GM12878 (cell line): ENCODE data around the gene SPRY2. TPM values are rescaled to one million over a fixed set of nuclear protein-coding genes. Genes with fewer than 3 reads are reported as not detected.

ENCODE experiments used
- ATAC-seq: fragments of 200-7000 bp; cut with Tn5 transposase; 3 replicates; pipeline ENCODE4 v1.9.1; 2020; ENCODE audit warnings: mild to moderate bottlenecking, moderate library complexity
- BruUV-seq: library from RNA; stranded (reverse); fragments of 400-500 nt; replicated peaks from 2 replicates; lab custom pipeline; 2021; lab: Mats Ljungman, UMichigan
- CTCF ChIA-PET: fragments of 300-600 bp; sonication (Branson Sonifier 250); formaldehyde crosslinking; extraction: SDS; loops from one replicate; lab custom pipeline; 2021; ENCODE audit warnings: inconsistent platforms; lab: Yijun Ruan, JAX
- POLR2A ChIA-PET: fragments of 350-600 bp; formaldehyde crosslinking; extraction: SDS; loops from one replicate; lab custom pipeline; 2021; ENCODE audit warnings: inconsistent platforms; lab: Charles Lee
- RAD21 ChIA-PET: fragments of 300-600 bp; sonication (Branson Sonifier 250); formaldehyde crosslinking; loops from one replicate; lab custom pipeline; 2023; ENCODE audit warnings: antibody characterized with exemption; ENCODE audit not compliant: unreplicated experiment; lab: Charles Lee
- SMC1A ChIA-PET: fragments of 300-600 bp; sonication (Branson Sonifier 250); formaldehyde crosslinking; loops from one replicate; lab custom pipeline; 2023; ENCODE audit not compliant: unreplicated experiment, uncharacterized antibody; lab: Charles Lee
- DNase-seq: peaks from one replicate; pipeline ENCODE4 v3.0.0-alpha.2; 2011; ENCODE audit warnings: low read depth, low spot score
- FAIRE-seq: peaks from 3 replicates; lab custom pipeline; 2011; peaks lifted over from hg19 to GRCh38; lab: Jason Lieb, UNC
- H2AFZ ChIP-seq: 2 replicates; pipeline ENCODE4 v1.6.0; 2011; ENCODE audit warnings: low read depth, low read length, control low read depth; ENCODE audit not compliant: control insufficient read depth
- H3K27ac ChIP-seq: 2 replicates; pipeline ENCODE4 v1.5.1; 2011; ENCODE audit warnings: control low read depth; ENCODE audit not compliant: control insufficient read depth, insufficient read depth
- H3K27me3 ChIP-seq, 2 experiments: replicated peaks in 1 of 2; 2 replicates each; pipeline versions ENCODE4 v1.6.0 to v1.6.1; 2011; ENCODE audit warnings: low read length in 1 of 2; ENCODE audit not compliant: control insufficient read depth in 2 of 2, insufficient read depth in 2 of 2
- H3K36me3 ChIP-seq, 2 experiments: 2 replicates each; pipeline ENCODE4 v1.5.1; 2011; ENCODE audit warnings: low read length in 1 of 2; ENCODE audit not compliant: control insufficient read depth in 2 of 2, insufficient read depth in 2 of 2
- H3K4me1 ChIP-seq: 2 replicates; pipeline ENCODE4 v1.6.1; 2011; ENCODE audit warnings: mild to moderate bottlenecking, low read length, moderate library complexity, mixed read lengths; ENCODE audit not compliant: control insufficient read depth, insufficient read depth
- H3K4me2 ChIP-seq: 2 replicates; pipeline ENCODE4 v1.6.0; 2011; ENCODE audit warnings: control low read depth; ENCODE audit not compliant: control insufficient read depth, insufficient read depth
- H3K4me3 ChIP-seq: fragments of 200-600 bp; sonication (generic); 2 replicates; pipeline ENCODE4 v1.5.1; 2016
- H3K79me2 ChIP-seq: 2 replicates; pipeline ENCODE4 v1.6.0; 2011; ENCODE audit warnings: low read length; ENCODE audit not compliant: control insufficient read depth, insufficient read depth
- H3K9ac ChIP-seq: 2 replicates; pipeline ENCODE4 v1.8.0; 2011; ENCODE audit warnings: low read length, control low read depth, mixed read lengths; ENCODE audit not compliant: control insufficient read depth, insufficient read depth
- H3K9me3 ChIP-seq: replicated peaks from 3 replicates; pipeline ENCODE4 v1.5.1; 2011; ENCODE audit warnings: mild to moderate bottlenecking, low read length; ENCODE audit not compliant: control insufficient read depth, insufficient read depth
- H4K20me1 ChIP-seq: 2 replicates; pipeline ENCODE4 v1.6.0; 2011; ENCODE audit not compliant: control insufficient read depth, insufficient read depth
- IKZF2 ChIP-seq, 2 experiments: fragments of 450-650 bp; IDR thresholded peaks; 2 replicates each; pipeline ENCODE4 v1.6.1; 2017; ENCODE audit warnings: mild to moderate bottlenecking in 2 of 2, moderate library complexity in 2 of 2
- IRF4 ChIP-seq: IDR thresholded peaks from 2 replicates; pipeline ENCODE4 v1.6.1; 2011; ENCODE audit warnings: low read depth, low read length
- KAT2A ChIP-seq: conservative IDR thresholded peaks from 2 replicates; pipeline ENCODE4 v1.6.1; 2011; ENCODE audit warnings: low read depth, low read length; ENCODE audit not compliant: control insufficient read depth
- RAD21 ChIP-seq: IDR thresholded peaks from 2 replicates; pipeline ENCODE4 v1.6.1; 2011; ENCODE audit warnings: mild to moderate bottlenecking, low read depth, low read length, moderate library complexity; ENCODE audit not compliant: insufficient read depth
- RUNX3 ChIP-seq: IDR thresholded peaks from 2 replicates; pipeline ENCODE4 v1.6.1; 2012; ENCODE audit warnings: low read length, inconsistent platforms
- SIX5 ChIP-seq: IDR thresholded peaks from 2 replicates; pipeline ENCODE4 v1.6.1; 2011; ENCODE audit warnings: mild to moderate bottlenecking, low read depth, low read length, moderate library complexity; ENCODE audit not compliant: severe bottlenecking
- SMC3 ChIP-seq: IDR thresholded peaks from 2 replicates; pipeline ENCODE4 v1.6.1; 2011; ENCODE audit warnings: low read length, improper control_type of control experiment, borderline replicate concordance
- ZNF384 ChIP-seq: IDR thresholded peaks from 2 replicates; pipeline ENCODE4 v1.6.1; 2012; ENCODE audit warnings: low read depth, mild to moderate bottlenecking, low read length, improper control_type of control experiment, borderline replicate concordance
- WGBS: methylation state at CpG from one replicate; pipeline ENCODE4 v1.1.6; 2016; ENCODE audit warnings: low lambda C conversion rate; ENCODE audit not compliant: insufficient replicate concordance, insufficient coverage; ENCODE audit errors: missing lambda C conversion rate; 5-methylcytosine and 5-hydroxymethylcytosine counted together
- in situ Hi-C: fragments of 300-500 bp; cut with MboI; formaldehyde crosslinking; loops from 9 replicates; pipeline ENCODE4 v1.14.3; 2018; ENCODE audit warnings: mixed read lengths
- intact Hi-C: fragments of 100-400 bp; cut with micrococcal nuclease; formaldehyde crosslinking; loops from one replicate; pipeline ENCODE4 v1.14.2; 2022; ENCODE audit not compliant: unreplicated experiment
- polyA plus RNA-seq, 11 experiments: library from polyadenylated mRNA; depleted of rRNA in 4 of 11; unstranded in 6 of 11; stranded (reverse) in 5 of 11; fragments of >200 nt; fragmentation: Nextera tagmentation in 4 of 11; fragmentation: Illumina TruSeq in 1 of 11; extraction: Ambion mirVana in 4 of 11; extraction: Trizol in 1 of 11; gene quantifications; 1 replicate in 1 of 11; 2 replicates in 10 of 11; pipeline versions ENCODE4 v1.2.1 to v1.2.3, GENCODE V29; 2011 to 2016; ENCODE audit warnings: inconsistent platforms in 2 of 11, missing spikeins in 2 of 11, low read depth in 1 of 11
- total RNA-seq, 4 experiments: library from RNA; depleted of rRNA in 3 of 4; stranded (reverse); fragments of >200 nt in 3 of 4; fragmentation: Illumina TruSeq in 1 of 4; extraction: Trizol in 1 of 4; gene quantifications; 2 replicates each; pipeline versions ENCODE4 v1.2.1 to v1.2.3, GENCODE V29; 2013 to 2021
- TF ChIP-seq, protein P1 (sequence below): fragments of 450-650 bp; IDR thresholded peaks from 2 replicates; pipeline ENCODE4 v1.6.1; 2017; ENCODE audit warnings: mild to moderate bottlenecking, low read depth, inconsistent platforms; ENCODE audit not compliant: poor library complexity, severe bottlenecking
- TF ChIP-seq, protein P2 (sequence below), 3 experiments: IDR thresholded peaks in 2 of 3; conservative IDR thresholded peaks in 1 of 3; 2 replicates each; pipeline ENCODE4 v1.5.1; 2011; ENCODE audit warnings: low read depth in 3 of 3, low read length in 3 of 3, mild to moderate bottlenecking in 3 of 3, control low read depth in 2 of 3, moderate library complexity in 2 of 3, inconsistent platforms in 1 of 3, mixed read lengths in 1 of 3; ENCODE audit not compliant: control insufficient read depth in 2 of 3, insufficient read depth in 1 of 3; ENCODE audit errors: extremely low read depth in 1 of 3

The SPRY2 gene
- total and polyA plus RNA-seq, 10 of the 15 experiments (the other 5 are each of a cell fraction or from before 2014, with no cell fraction given) = 1.8 to 82.1 (median 9.2) TPM

- intact Hi-C loops (loop anchor here (2.0 kb wide), 3 partner anchors 21 to 587 kb away; no protein-coding TSS in a partner anchor), in situ Hi-C loops (loop anchor here (5.0 to 10.0 kb wide), 2 partner anchors 582 to 689 kb away; no protein-coding TSS in a partner anchor)
- TF ChIP-seq RAD21 = peak; percentile 80
- peak; percentile 93 for TF ChIP-seq ZNF384
- TF ChIP-seq SMC3 = peak; percentile 72; the same call in 1 of the 2 replicates
- no peak; a peak in 1 of 4 replicates for TF ChIP-seq IKZF2 (IDR thresholded peaks at IDR 0.05)
- no peak for TF ChIP-seq IRF4
- no peak for TF ChIP-seq SIX5
- TF ChIP-seq, protein P1, sequence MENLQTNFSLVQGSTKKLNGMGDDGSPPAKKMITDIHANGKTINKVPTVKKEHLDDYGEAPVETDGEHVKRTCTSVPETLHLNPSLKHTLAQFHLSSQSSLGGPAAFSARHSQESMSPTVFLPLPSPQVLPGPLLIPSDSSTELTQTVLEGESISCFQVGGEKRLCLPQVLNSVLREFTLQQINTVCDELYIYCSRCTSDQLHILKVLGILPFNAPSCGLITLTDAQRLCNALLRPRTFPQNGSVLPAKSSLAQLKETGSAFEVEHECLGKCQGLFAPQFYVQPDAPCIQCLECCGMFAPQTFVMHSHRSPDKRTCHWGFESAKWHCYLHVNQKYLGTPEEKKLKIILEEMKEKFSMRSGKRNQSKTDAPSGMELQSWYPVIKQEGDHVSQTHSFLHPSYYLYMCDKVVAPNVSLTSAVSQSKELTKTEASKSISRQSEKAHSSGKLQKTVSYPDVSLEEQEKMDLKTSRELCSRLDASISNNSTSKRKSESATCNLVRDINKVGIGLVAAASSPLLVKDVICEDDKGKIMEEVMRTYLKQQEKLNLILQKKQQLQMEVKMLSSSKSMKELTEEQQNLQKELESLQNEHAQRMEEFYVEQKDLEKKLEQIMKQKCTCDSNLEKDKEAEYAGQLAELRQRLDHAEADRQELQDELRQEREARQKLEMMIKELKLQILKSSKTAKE = peak; percentile 59
- TF ChIP-seq, protein P2, sequence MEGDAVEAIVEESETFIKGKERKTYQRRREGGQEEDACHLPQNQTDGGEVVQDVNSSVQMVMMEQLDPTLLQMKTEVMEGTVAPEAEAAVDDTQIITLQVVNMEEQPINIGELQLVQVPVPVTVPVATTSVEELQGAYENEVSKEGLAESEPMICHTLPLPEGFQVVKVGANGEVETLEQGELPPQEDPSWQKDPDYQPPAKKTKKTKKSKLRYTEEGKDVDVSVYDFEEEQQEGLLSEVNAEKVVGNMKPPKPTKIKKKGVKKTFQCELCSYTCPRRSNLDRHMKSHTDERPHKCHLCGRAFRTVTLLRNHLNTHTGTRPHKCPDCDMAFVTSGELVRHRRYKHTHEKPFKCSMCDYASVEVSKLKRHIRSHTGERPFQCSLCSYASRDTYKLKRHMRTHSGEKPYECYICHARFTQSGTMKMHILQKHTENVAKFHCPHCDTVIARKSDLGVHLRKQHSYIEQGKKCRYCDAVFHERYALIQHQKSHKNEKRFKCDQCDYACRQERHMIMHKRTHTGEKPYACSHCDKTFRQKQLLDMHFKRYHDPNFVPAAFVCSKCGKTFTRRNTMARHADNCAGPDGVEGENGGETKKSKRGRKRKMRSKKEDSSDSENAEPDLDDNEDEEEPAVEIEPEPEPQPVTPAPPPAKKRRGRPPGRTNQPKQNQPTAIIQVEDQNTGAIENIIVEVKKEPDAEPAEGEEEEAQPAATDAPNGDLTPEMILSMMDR (IDR thresholded peaks at IDR 0.05 in 2 of 3, conservative IDR thresholded peaks at IDR 0.05 in 1 of 3; ENCODE audit: control insufficient read depth in 2 of 3, extremely low read depth in 1 of 3, insufficient read depth in 1 of 3, low read depth in 3 of 3, low read length in 3 of 3) = peak; percentile 62 to 70 (median 62); a peak in 5 of 6 replicates
- no peak for TF ChIP-seq KAT2A
- TF ChIP-seq RUNX3 = peak; percentile 32; the same call in 1 of the 2 replicates
- no peak overlapping the region for H3K4me3 ChIP-seq
- RAD21 ChIA-PET = interaction anchor here (0.9 to 4.0 kb wide), 11 partner anchors 18 to 685 kb away, joined by 3 to 58 read pairs (median 8); partner anchors contain the start of gene SPRY2
- CTCF ChIA-PET = interaction anchor here (0.6 to 3.0 kb wide), 21 partner anchors 9 to 685 kb away, joined by 3 to 40 read pairs (median 5); partner anchors contain the start of gene SPRY2
- SMC1A ChIA-PET = interaction anchor here (0.8 to 3.2 kb wide), 15 partner anchors 9 to 684 kb away, joined by 3 to 39 read pairs (median 4); no protein-coding TSS in a partner anchor
- H3K27ac ChIP-seq = no peak overlapping the region
- no peak overlapping the region for H3K9ac ChIP-seq
- WGBS = 3% methylated on average over 3 of the region's 3 CpGs
- no peak overlapping the region for H3K4me2 ChIP-seq
- no peaks in the 10 kb centered on the region for H3K79me2 ChIP-seq
- POLR2A ChIA-PET = interaction anchor here (1.0 to 1.1 kb wide), 2 partner anchors 21 to 72 kb away, joined by 3 to 4 read pairs; no protein-coding TSS in a partner anchor
- no peaks in the 10 kb centered on the region for H3K36me3 ChIP-seq
- ATAC-seq (no peak), DNase-seq (no peak), FAIRE-seq (no peak)
- no peaks in the 10 kb centered on the region for H3K27me3 ChIP-seq
- no peaks in the 10 kb centered on the region for H3K9me3 ChIP-seq
- BruUV-seq = no TSS peak
- H3K4me1 ChIP-seq = no peaks in the 10 kb centered on the region
- H4K20me1 ChIP-seq = no peaks in the 10 kb centered on the region
- no peak overlapping the region for H2AFZ ChIP-seq
Observed at GRCh38 chr13:80363890-80364503, 23.1 kb upstream of the SPRY2 start.
